Karpas-422 (cell line): Measurements from ENCODE around the gene HIGD1B. TPM values are rescaled to one million over a fixed set of nuclear protein-coding genes. Genes with fewer than 3 reads are reported as not detected.

ENCODE experiments used
- DNase-seq: peaks from one replicate; pipeline ENCODE4 v3.0.0-alpha.2; 2015
- H2AFZ ChIP-seq: fragments of 200-600 bp; sonication (generic); 2 replicates; pipeline ENCODE4 v1.6.1; 2014; ENCODE audit warnings: antibody characterized with exemption, low read length, mixed read lengths
- H3K27ac ChIP-seq: fragments of 200-600 bp; sonication (generic); 2 replicates; pipeline ENCODE4 v1.5.1; 2014; ENCODE audit warnings: mild to moderate bottlenecking, low read length, moderate library complexity
- H3K27me3 ChIP-seq: fragments of 200-600 bp; sonication (generic); 2 replicates; pipeline ENCODE4 v1.6.1; 2014; ENCODE audit warnings: low read length, mixed read lengths
- H3K36me3 ChIP-seq: fragments of 200-600 bp; sonication (generic); 2 replicates; pipeline ENCODE4 v1.6.1; 2014; ENCODE audit warnings: low read length, mixed read lengths; ENCODE audit not compliant: insufficient read depth
- H3K4me1 ChIP-seq: fragments of 200-600 bp; sonication (generic); 2 replicates; pipeline ENCODE4 v1.6.1; 2014; ENCODE audit warnings: mild to moderate bottlenecking, low read length, mixed read lengths
- H3K4me2 ChIP-seq: fragments of 200-600 bp; sonication (generic); 2 replicates; pipeline ENCODE4 v1.6.1; 2014; ENCODE audit warnings: low read length, low read depth, mild to moderate bottlenecking; ENCODE audit not compliant: poor library complexity, severe bottlenecking
- H3K4me3 ChIP-seq: fragments of 200-600 bp; sonication (generic); 2 replicates; pipeline ENCODE4 v1.5.1; 2014; ENCODE audit warnings: mild to moderate bottlenecking, antibody characterized with exemption, low read length, mixed read lengths
- H3K79me2 ChIP-seq: fragments of 200-600 bp; sonication (generic); 2 replicates; pipeline ENCODE4 v1.6.1; 2014; ENCODE audit warnings: mild to moderate bottlenecking, low read length, mixed read lengths
- H3K9ac ChIP-seq: fragments of 200-600 bp; sonication (generic); 2 replicates; pipeline ENCODE4 v1.6.0; 2014; ENCODE audit warnings: low read length
- H3K9me2 ChIP-seq: fragments of 200-600 bp; sonication (generic), shearing (Covaris generic); replicated peaks from 2 replicates; pipeline ENCODE4 v1.6.0; 2014; ENCODE audit warnings: mild to moderate bottlenecking, low read length, moderate library complexity; ENCODE audit not compliant: insufficient read depth
- H3K9me3 ChIP-seq: fragments of 300-700, 200-600 bp; sonication (generic); 2 replicates; pipeline ENCODE4 v1.6.1; 2014; ENCODE audit warnings: low read length, mixed read lengths
- H4K20me1 ChIP-seq: fragments of 200-600 bp; sonication (generic); 2 replicates; pipeline ENCODE4 v1.6.1; 2014; ENCODE audit warnings: mild to moderate bottlenecking, antibody characterized with exemption, low read length, low read depth; ENCODE audit not compliant: insufficient read depth
- total RNA-seq: library from RNA; depleted of rRNA; stranded (reverse); fragments of >200 nt; shearing (Covaris generic); gene quantifications from 2 replicates; pipeline ENCODE4 v1.2.3, GENCODE V29; 2014; ENCODE audit warnings: low replicate concordance

The HIGD1B gene
- total RNA-seq, 1 experiment from 2014 or later, result not detected

- Histone ChIP-seq H3K4me1 (no peaks in the 10 kb centered on the region), H2AFZ (no peak overlapping the region), H3K9me3 (no peaks in the 10 kb centered on the region), H3K4me2 (no peak overlapping the region), H3K9ac (no peak overlapping the region), H3K9me2 (no peaks in the 10 kb centered on the region), H3K4me3 (no peak overlapping the region), H3K36me3 (peaks cover 48% of the 10 kb centered on the region; the same call in 1 of the 2 replicates), H4K20me1 (no peaks in the 10 kb centered on the region), H3K27ac (no peak overlapping the region), H3K79me2 (0 out of 2 replicates have a peak, but pooled peaks cover 5% of the 10 kb centered on the region), H3K27me3 (no peaks in the 10 kb centered on the region)
- DNase-seq, result no peak
These were observed 29.4 kb downstream of the HIGD1B start for GRCh38 chr17:44877121-44877520.

GRCh38 chr17:44878627-44879221 lies 31.0 kb downstream of the HIGD1B start:
- no peak overlapping the region for H3K4me2 ChIP-seq
- H3K27ac ChIP-seq, result no peak overlapping the region
- no peaks in the 10 kb centered on the region for H3K9me2 ChIP-seq
- H3K4me3 ChIP-seq, result no peak overlapping the region
- no peaks in the 10 kb centered on the region for H3K27me3 ChIP-seq
- peak; percentile 65 for DNase-seq
- 0 out of 2 replicates have a peak, but pooled peaks cover 5% of the 10 kb centered on the region for H3K79me2 ChIP-seq
- H3K9me3 ChIP-seq, result no peaks in the 10 kb centered on the region
- peaks cover 52% of the 10 kb centered on the region; the same call in 1 of the 2 replicates for H3K36me3 ChIP-seq
- H4K20me1 ChIP-seq, result no peaks in the 10 kb centered on the region
- no peaks in the 10 kb centered on the region for H3K4me1 ChIP-seq
- no peak overlapping the region for H2AFZ ChIP-seq
- H3K9ac ChIP-seq, result no peak overlapping the region

- peaks cover 50% of the 10 kb centered on the region; the same call in 1 of the 2 replicates for H3K36me3 ChIP-seq
- H3K4me1 ChIP-seq, result no peaks in the 10 kb centered on the region
- H3K27ac ChIP-seq, result no peak overlapping the region
These were observed 31.7 kb downstream of the HIGD1B start for GRCh38 chr17:44879376-44879775.

GRCh38 chr17:44880062-44880461 lies 32.4 kb downstream of the HIGD1B start:
- Histone ChIP-seq H3K4me2 (no peak overlapping the region), H3K4me3 (no peak overlapping the region), H3K9ac (no peak overlapping the region), H3K36me3 (peaks cover 50% of the 10 kb centered on the region; the same call in 1 of the 2 replicates), H3K9me3 (no peaks in the 10 kb centered on the region), H3K9me2 (no peaks in the 10 kb centered on the region), H4K20me1 (no peaks in the 10 kb centered on the region), H3K27ac (no peak overlapping the region), H2AFZ (no peak overlapping the region), H3K79me2 (0 out of 2 replicates have a peak, but pooled peaks cover 5% of the 10 kb centered on the region), H3K4me1 (no peaks in the 10 kb centered on the region), H3K27me3 (no peaks in the 10 kb centered on the region)
- DNase-seq, result no peak

More at GRCh38 chr17:44879376-44879775, 31.7 kb downstream of the HIGD1B start:
- no peak overlapping the region for H2AFZ ChIP-seq
- H3K4me2 ChIP-seq, result no peak overlapping the region
- H3K9me3 ChIP-seq, result no peaks in the 10 kb centered on the region
- no peaks in the 10 kb centered on the region for H4K20me1 ChIP-seq
- H3K9ac ChIP-seq, result no peak overlapping the region
- 0 out of 2 replicates have a peak, but pooled peaks cover 5% of the 10 kb centered on the region for H3K79me2 ChIP-seq
- no peaks in the 10 kb centered on the region for H3K9me2 ChIP-seq
- no peaks in the 10 kb centered on the region for H3K27me3 ChIP-seq
- DNase-seq, result no peak
- no peak overlapping the region for H3K4me3 ChIP-seq

GRCh38 chr17:44881145-44881544 lies 33.5 kb downstream of the HIGD1B start:
- Histone ChIP-seq H3K4me3 (no peak overlapping the region), H3K27me3 (no peaks in the 10 kb centered on the region), H2AFZ (no peak overlapping the region), H3K27ac (no peak overlapping the region), H3K4me1 (no peaks in the 10 kb centered on the region), H3K4me2 (no peak overlapping the region), H3K9me3 (no peaks in the 10 kb centered on the region), H3K36me3 (peaks cover 53% of the 10 kb centered on the region; the same call in 1 of the 2 replicates), H3K9ac (no peak overlapping the region), H4K20me1 (no peaks in the 10 kb centered on the region), H3K9me2 (no peaks in the 10 kb centered on the region), H3K79me2 (0 out of 2 replicates have a peak, but pooled peaks cover 5% of the 10 kb centered on the region)
- DNase-seq, result no peak

GRCh38 chr17:44884941-44885340 lies 37.3 kb downstream of the HIGD1B start:
- Histone ChIP-seq H2AFZ (no peak overlapping the region), H3K27ac (no peak overlapping the region), H3K4me2 (no peak overlapping the region), H3K36me3 (peaks cover 48% of the 10 kb centered on the region; the same call in 1 of the 2 replicates), H3K4me1 (no peaks in the 10 kb centered on the region), H3K27me3 (no peaks in the 10 kb centered on the region), H3K9me3 (no peaks in the 10 kb centered on the region), H3K9ac (no peak overlapping the region), H3K79me2 (peaks cover 34% of the 10 kb centered on the region), H4K20me1 (peaks cover 31% of the 10 kb centered on the region; the same call in 1 of the 2 replicates), H3K4me3 (no peak overlapping the region), H3K9me2 (no peaks in the 10 kb centered on the region)
- DNase-seq, result no peak

GRCh38 chr17:44887016-44887415 lies 39.3 kb downstream of the HIGD1B start:
- Histone ChIP-seq H3K4me2 (no peak overlapping the region), H3K27ac (no peak overlapping the region), H3K4me3 (no peak overlapping the region), H3K9ac (no peak overlapping the region), H3K79me2 (peaks cover 55% of the 10 kb centered on the region), H2AFZ (no peak overlapping the region), H3K9me2 (no peaks in the 10 kb centered on the region), H3K9me3 (no peaks in the 10 kb centered on the region), H3K27me3 (no peaks in the 10 kb centered on the region), H4K20me1 (peaks cover 31% of the 10 kb centered on the region; the same call in 1 of the 2 replicates), H3K4me1 (no peaks in the 10 kb centered on the region), H3K36me3 (peaks cover 38% of the 10 kb centered on the region)
- DNase-seq, result no peak

- no peaks in the 10 kb centered on the region for H3K27me3 ChIP-seq
- H3K27ac ChIP-seq, result no peak overlapping the region
- H3K9me3 ChIP-seq, result no peaks in the 10 kb centered on the region
- no peak overlapping the region for H2AFZ ChIP-seq
- DNase-seq, result no peak
- peaks cover 37% of the 10 kb centered on the region for H3K36me3 ChIP-seq
- H3K4me2 ChIP-seq, result no peak overlapping the region
- H3K9me2 ChIP-seq, result no peaks in the 10 kb centered on the region
- H4K20me1 ChIP-seq, result peaks cover 31% of the 10 kb centered on the region; the same call in 1 of the 2 replicates
- H3K79me2 ChIP-seq, result peaks cover 67% of the 10 kb centered on the region
- H3K4me1 ChIP-seq, result no peaks in the 10 kb centered on the region
- H3K4me3 ChIP-seq, result no peak overlapping the region
- H3K9ac ChIP-seq, result no peak overlapping the region
These were observed 40.6 kb downstream of the HIGD1B start for GRCh38 chr17:44887971-44888954.
